Left ventricle myocardium inferior (tissue), 1 donor: ENCODE results near the gene OR51I2. TPM values are rescaled to one million over a fixed set of nuclear protein-coding genes. Genes with fewer than 3 reads are reported as not detected.

ENCODE experiments used
- DNase-seq: peaks from one replicate; pipeline ENCODE4 v3.0.0-alpha.2; 2020
- H3K27ac ChIP-seq: fragments of 200-600 bp; replicated peaks from 2 replicates; pipeline ENCODE4 v1.8.0; 2021
- H3K27me3 ChIP-seq: fragments of 200-600 bp; 2 replicates; pipeline ENCODE4 v1.8.0; 2021; ENCODE audit warnings: low read depth
- H3K36me3 ChIP-seq: fragments of 200-600 bp; 2 replicates; pipeline ENCODE4 v1.8.0; 2021
- H3K4me1 ChIP-seq: fragments of 200-600 bp; 2 replicates; pipeline ENCODE4 v1.8.0; 2021
- H3K4me3 ChIP-seq: fragments of 200-600 bp; 2 replicates; pipeline ENCODE4 v1.8.0; 2021; ENCODE audit warnings: mild to moderate bottlenecking, moderate library complexity
- H3K9me3 ChIP-seq: fragments of 200-600 bp; replicated peaks from 2 replicates; pipeline ENCODE4 v1.8.0; 2021
- intact Hi-C: fragments of 100-400 bp; cut with micrococcal nuclease; formaldehyde crosslinking; loops from one replicate; pipeline ENCODE4 v1.11.0; 2022
- total RNA-seq: library from RNA; stranded (reverse); fragmentation: NEBNext Ultra II Directional; extraction: Animal tissue kit (Norgen Biotek cat#: 25700); gene quantifications from one replicate; pipeline ENCODE4 v1.2.1, GENCODE V29; 2021
- TF ChIP-seq, protein P1 (sequence below): fragments of 200-600 bp; IDR thresholded peaks from 2 replicates; pipeline ENCODE4 v1.8.0; 2021; ENCODE audit warnings: antibody characterized with exemption, mild to moderate bottlenecking, borderline replicate concordance
- donor health status: DM: no; HTN: yes; CAD: no; lungs with severe emphysema.

The OR51I2 gene
- total RNA-seq, 1 donor from 2014 or later: not detected

GRCh38 chr11:5441414-5441813 is 7.7 kb upstream of the OR51I2 start, which contains the start of gene OR51I1:
TSS of gene OR51I1 (minus strand) at chr11:5441514. CDS start at chr11:5441514, 0 bp downstream.
- H3K27ac ChIP-seq: no peak within 1 kb of the TSS
- intact Hi-C loops: no loop called here
- TF ChIP-seq, protein P1, sequence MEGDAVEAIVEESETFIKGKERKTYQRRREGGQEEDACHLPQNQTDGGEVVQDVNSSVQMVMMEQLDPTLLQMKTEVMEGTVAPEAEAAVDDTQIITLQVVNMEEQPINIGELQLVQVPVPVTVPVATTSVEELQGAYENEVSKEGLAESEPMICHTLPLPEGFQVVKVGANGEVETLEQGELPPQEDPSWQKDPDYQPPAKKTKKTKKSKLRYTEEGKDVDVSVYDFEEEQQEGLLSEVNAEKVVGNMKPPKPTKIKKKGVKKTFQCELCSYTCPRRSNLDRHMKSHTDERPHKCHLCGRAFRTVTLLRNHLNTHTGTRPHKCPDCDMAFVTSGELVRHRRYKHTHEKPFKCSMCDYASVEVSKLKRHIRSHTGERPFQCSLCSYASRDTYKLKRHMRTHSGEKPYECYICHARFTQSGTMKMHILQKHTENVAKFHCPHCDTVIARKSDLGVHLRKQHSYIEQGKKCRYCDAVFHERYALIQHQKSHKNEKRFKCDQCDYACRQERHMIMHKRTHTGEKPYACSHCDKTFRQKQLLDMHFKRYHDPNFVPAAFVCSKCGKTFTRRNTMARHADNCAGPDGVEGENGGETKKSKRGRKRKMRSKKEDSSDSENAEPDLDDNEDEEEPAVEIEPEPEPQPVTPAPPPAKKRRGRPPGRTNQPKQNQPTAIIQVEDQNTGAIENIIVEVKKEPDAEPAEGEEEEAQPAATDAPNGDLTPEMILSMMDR: no peak
- no peaks in the 10 kb centered on the region for H3K9me3 ChIP-seq
- no peaks in the 10 kb centered on the region for H3K27me3 ChIP-seq
- H3K4me3 ChIP-seq: no peak within 1 kb of the TSS
- H3K36me3 ChIP-seq: no peaks in the 10 kb centered on the region
- no peak for DNase-seq
- H3K4me1 ChIP-seq: no peaks in the 10 kb centered on the region

GRCh38 chr11:5443835-5444393 is 5.2 kb upstream of the OR51I2 start:
- intact Hi-C loops: no loop called here
- TF ChIP-seq, protein P1: no peak
- H3K27me3 ChIP-seq: no peaks in the 10 kb centered on the region
- H3K36me3 ChIP-seq: no peaks in the 10 kb centered on the region
- no peaks in the 10 kb centered on the region for H3K4me1 ChIP-seq
- no peak for DNase-seq
- H3K27ac ChIP-seq: no peak overlapping the region
- no peak overlapping the region for H3K4me3 ChIP-seq
- no peaks in the 10 kb centered on the region for H3K9me3 ChIP-seq

- H3K27me3 ChIP-seq: no peaks in the 10 kb centered on the region
- H3K9me3 ChIP-seq: no peaks in the 10 kb centered on the region
- H3K4me3 ChIP-seq: no peak overlapping the region
- TF ChIP-seq, protein P1: no peak
- DNase-seq: no peak
- no peak overlapping the region for H3K27ac ChIP-seq
- H3K36me3 ChIP-seq: no peaks in the 10 kb centered on the region
- no peaks in the 10 kb centered on the region for H3K4me1 ChIP-seq
- intact Hi-C loops: no loop called here
These were observed 309 bp downstream of the OR51I2 start for GRCh38 chr11:5449432-5449831.

- H3K36me3 ChIP-seq: no peaks in the 10 kb centered on the region
- H3K9me3 ChIP-seq: no peaks in the 10 kb centered on the region
- H3K4me1 ChIP-seq: no peaks in the 10 kb centered on the region
- no peak for DNase-seq
- no peak overlapping the region for H3K4me3 ChIP-seq
- intact Hi-C loops: loop anchor here (10.0 kb wide), 1 partner anchor 94 kb away; no protein-coding TSS in a partner anchor
- H3K27me3 ChIP-seq: no peaks in the 10 kb centered on the region
- no peak overlapping the region for H3K27ac ChIP-seq
- TF ChIP-seq, protein P1: no peak
These were observed 12.0 kb downstream of the OR51I2 start for GRCh38 chr11:5460983-5461621.

GRCh38 chr11:5467527-5467926 is 18.4 kb downstream of the OR51I2 start:
- Histone ChIP-seq H3K9me3 (no peaks in the 10 kb centered on the region), H3K27me3 (no peaks in the 10 kb centered on the region), H3K4me3 (no peak overlapping the region), H3K36me3 (no peaks in the 10 kb centered on the region), H3K4me1 (no peaks in the 10 kb centered on the region), H3K27ac (no peak overlapping the region)
- TF ChIP-seq, protein P1: no peak
- intact Hi-C loops: loop anchor here (10.0 kb wide), 1 partner anchor 87 kb away; no protein-coding TSS in a partner anchor
- no peak for DNase-seq
